Measurements from ENCODE around the gene COLEC11. TPM values are rescaled to one million over a fixed set of nuclear protein-coding genes. Genes with fewer than 3 reads are reported as not detected.

Gene COLEC11
- total and polyA plus RNA-seq, 2 experiments from 2014 or later = 1.3 to 1.5 TPM

DNA sequence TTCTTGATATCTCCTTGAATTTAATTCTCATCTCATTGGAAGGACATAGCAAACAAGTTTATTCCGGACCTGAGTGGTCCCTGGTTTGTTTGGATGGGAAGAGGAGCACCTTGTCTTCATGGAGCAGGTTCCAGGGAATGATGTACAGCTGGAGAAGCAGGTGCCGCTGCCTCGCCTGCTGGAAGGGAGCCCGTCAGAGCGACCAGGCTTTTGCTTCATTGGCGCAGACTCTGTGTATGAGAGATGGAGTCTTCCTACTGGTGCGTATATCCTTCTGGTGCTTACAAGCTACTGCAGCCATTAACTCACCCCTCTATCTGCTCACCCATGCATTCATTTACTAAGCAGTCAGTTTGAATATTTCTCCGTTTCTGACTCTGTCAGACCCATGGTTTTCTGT lies 51.5 kb downstream of the COLEC11 start:
- no peaks in the 10 kb centered on the region; the same call in 2 of the 3 replicates for H3K36me3 Mint-ChIP-seq (ENCODE audit: low read depth)
- peaks cover 5% of the 10 kb centered on the region for H3K4me1 Mint-ChIP-seq
- no peaks in the 10 kb centered on the region for H3K36me3 ChIP-seq (ENCODE audit: insufficient read depth)
- DNase-seq (ENCODE audit: low spot score) = no peak
- H3K4me1 ChIP-seq (ENCODE audit: insufficient read depth) = no peaks in the 10 kb centered on the region
- no peak overlapping the region for H3K4me2 ChIP-seq
- no peak for TF ChIP-seq CREB1 (CRISPR knock-in tag; IDR thresholded peaks at IDR 0.05; ENCODE audit: low read depth)
- TF ChIP-seq JUNB (IDR thresholded peaks at IDR 0.05; ENCODE audit: unreplicated experiment) = no peak
- no peak for TF ChIP-seq ZNF114 (CRISPR knock-in tag; IDR thresholded peaks at IDR 0.05)
- TF ChIP-seq, protein P1, sequence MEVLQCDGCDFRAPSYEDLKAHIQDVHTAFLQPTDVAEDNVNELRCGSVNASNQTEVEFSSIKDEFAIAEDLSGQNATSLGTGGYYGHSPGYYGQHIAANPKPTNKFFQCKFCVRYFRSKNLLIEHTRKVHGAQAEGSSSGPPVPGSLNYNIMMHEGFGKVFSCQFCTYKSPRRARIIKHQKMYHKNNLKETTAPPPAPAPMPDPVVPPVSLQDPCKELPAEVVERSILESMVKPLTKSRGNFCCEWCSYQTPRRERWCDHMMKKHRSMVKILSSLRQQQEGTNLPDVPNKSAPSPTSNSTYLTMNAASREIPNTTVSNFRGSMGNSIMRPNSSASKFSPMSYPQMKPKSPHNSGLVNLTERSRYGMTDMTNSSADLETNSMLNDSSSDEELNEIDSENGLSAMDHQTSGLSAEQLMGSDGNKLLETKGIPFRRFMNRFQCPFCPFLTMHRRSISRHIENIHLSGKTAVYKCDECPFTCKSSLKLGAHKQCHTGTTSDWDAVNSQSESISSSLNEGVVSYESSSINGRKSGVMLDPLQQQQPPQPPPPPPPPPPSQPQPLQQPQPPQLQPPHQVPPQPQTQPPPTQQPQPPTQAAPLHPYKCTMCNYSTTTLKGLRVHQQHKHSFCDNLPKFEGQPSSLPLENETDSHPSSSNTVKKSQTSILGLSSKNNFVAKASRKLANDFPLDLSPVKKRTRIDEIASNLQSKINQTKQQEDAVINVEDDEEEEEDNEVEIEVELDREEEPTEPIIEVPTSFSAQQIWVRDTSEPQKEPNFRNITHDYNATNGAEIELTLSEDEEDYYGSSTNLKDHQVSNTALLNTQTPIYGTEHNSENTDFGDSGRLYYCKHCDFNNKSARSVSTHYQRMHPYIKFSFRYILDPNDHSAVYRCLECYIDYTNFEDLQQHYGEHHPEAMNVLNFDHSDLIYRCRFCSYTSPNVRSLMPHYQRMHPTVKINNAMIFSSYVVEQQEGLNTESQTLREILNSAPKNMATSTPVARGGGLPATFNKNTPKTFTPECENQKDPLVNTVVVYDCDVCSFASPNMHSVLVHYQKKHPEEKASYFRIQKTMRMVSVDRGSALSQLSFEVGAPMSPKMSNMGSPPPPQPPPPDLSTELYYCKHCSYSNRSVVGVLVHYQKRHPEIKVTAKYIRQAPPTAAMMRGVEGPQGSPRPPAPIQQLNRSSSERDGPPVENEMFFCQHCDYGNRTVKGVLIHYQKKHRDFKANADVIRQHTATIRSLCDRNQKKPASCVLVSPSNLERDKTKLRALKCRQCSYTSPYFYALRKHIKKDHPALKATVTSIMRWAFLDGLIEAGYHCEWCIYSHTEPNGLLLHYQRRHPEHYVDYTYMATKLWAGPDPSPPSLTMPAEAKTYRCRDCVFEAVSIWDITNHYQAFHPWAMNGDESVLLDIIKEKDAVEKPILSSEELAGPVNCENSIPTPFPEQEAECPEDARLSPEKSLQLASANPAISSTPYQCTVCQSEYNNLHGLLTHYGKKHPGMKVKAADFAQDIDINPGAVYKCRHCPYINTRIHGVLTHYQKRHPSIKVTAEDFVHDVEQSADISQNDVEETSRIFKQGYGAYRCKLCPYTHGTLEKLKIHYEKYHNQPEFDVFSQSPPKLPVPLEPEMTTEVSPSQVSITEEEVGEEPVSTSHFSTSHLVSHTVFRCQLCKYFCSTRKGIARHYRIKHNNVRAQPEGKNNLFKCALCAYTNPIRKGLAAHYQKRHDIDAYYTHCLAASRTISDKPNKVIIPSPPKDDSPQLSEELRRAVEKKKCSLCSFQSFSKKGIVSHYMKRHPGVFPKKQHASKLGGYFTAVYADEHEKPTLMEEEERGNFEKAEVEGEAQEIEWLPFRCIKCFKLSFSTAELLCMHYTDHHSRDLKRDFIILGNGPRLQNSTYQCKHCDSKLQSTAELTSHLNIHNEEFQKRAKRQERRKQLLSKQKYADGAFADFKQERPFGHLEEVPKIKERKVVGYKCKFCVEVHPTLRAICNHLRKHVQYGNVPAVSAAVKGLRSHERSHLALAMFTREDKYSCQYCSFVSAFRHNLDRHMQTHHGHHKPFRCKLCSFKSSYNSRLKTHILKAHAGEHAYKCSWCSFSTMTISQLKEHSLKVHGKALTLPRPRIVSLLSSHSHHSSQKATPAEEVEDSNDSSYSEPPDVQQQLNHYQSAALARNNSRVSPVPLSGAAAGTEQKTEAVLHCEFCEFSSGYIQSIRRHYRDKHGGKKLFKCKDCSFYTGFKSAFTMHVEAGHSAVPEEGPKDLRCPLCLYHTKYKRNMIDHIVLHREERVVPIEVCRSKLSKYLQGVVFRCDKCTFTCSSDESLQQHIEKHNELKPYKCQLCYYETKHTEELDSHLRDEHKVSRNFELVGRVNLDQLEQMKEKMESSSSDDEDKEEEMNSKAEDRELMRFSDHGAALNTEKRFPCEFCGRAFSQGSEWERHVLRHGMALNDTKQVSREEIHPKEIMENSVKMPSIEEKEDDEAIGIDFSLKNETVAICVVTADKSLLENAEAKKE (CRISPR knock-in tag; IDR thresholded peaks at IDR 0.05) = no peak
- TF ChIP-seq EZH2 (IDR thresholded peaks at IDR 0.05; ENCODE audit: low read depth, unreplicated experiment) = no peak
- no peak for TF ChIP-seq ZNF331 (CRISPR knock-in tag; IDR thresholded peaks at IDR 0.05; ENCODE audit: low read depth)
- TF ChIP-seq, protein P2, sequence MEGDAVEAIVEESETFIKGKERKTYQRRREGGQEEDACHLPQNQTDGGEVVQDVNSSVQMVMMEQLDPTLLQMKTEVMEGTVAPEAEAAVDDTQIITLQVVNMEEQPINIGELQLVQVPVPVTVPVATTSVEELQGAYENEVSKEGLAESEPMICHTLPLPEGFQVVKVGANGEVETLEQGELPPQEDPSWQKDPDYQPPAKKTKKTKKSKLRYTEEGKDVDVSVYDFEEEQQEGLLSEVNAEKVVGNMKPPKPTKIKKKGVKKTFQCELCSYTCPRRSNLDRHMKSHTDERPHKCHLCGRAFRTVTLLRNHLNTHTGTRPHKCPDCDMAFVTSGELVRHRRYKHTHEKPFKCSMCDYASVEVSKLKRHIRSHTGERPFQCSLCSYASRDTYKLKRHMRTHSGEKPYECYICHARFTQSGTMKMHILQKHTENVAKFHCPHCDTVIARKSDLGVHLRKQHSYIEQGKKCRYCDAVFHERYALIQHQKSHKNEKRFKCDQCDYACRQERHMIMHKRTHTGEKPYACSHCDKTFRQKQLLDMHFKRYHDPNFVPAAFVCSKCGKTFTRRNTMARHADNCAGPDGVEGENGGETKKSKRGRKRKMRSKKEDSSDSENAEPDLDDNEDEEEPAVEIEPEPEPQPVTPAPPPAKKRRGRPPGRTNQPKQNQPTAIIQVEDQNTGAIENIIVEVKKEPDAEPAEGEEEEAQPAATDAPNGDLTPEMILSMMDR (conservative IDR thresholded peaks at IDR 0.05; ENCODE audit: low read depth in 2 of 2) = no peak
- TF ChIP-seq, protein P3, sequence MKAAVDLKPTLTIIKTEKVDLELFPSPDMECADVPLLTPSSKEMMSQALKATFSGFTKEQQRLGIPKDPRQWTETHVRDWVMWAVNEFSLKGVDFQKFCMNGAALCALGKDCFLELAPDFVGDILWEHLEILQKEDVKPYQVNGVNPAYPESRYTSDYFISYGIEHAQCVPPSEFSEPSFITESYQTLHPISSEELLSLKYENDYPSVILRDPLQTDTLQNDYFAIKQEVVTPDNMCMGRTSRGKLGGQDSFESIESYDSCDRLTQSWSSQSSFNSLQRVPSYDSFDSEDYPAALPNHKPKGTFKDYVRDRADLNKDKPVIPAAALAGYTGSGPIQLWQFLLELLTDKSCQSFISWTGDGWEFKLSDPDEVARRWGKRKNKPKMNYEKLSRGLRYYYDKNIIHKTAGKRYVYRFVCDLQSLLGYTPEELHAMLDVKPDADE (IDR thresholded peaks at IDR 0.05) = no peak
- no peak for TF ChIP-seq STAT1 (IDR thresholded peaks at IDR 0.05; ENCODE audit: unreplicated experiment)
- no peak for TF ChIP-seq POLR2AphosphoS5 (IDR thresholded peaks at IDR 0.05; ENCODE audit: low read depth)
- no peak for TF ChIP-seq NANOG (IDR thresholded peaks at IDR 0.05; ENCODE audit: borderline replicate concordance)
- TF ChIP-seq, protein P4, sequence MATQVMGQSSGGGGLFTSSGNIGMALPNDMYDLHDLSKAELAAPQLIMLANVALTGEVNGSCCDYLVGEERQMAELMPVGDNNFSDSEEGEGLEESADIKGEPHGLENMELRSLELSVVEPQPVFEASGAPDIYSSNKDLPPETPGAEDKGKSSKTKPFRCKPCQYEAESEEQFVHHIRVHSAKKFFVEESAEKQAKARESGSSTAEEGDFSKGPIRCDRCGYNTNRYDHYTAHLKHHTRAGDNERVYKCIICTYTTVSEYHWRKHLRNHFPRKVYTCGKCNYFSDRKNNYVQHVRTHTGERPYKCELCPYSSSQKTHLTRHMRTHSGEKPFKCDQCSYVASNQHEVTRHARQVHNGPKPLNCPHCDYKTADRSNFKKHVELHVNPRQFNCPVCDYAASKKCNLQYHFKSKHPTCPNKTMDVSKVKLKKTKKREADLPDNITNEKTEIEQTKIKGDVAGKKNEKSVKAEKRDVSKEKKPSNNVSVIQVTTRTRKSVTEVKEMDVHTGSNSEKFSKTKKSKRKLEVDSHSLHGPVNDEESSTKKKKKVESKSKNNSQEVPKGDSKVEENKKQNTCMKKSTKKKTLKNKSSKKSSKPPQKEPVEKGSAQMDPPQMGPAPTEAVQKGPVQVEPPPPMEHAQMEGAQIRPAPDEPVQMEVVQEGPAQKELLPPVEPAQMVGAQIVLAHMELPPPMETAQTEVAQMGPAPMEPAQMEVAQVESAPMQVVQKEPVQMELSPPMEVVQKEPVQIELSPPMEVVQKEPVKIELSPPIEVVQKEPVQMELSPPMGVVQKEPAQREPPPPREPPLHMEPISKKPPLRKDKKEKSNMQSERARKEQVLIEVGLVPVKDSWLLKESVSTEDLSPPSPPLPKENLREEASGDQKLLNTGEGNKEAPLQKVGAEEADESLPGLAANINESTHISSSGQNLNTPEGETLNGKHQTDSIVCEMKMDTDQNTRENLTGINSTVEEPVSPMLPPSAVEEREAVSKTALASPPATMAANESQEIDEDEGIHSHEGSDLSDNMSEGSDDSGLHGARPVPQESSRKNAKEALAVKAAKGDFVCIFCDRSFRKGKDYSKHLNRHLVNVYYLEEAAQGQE (IDR thresholded peaks at IDR 0.05; ENCODE audit: unreplicated experiment) = no peak
- no peak overlapping the region for H3K27ac Mint-ChIP-seq
- H3K27me3 ChIP-seq (ENCODE audit: insufficient read depth) = no peaks in the 10 kb centered on the region
- H3F3A ChIP-seq (replicated peaks; ENCODE audit: low read depth) = 0 out of 2 replicates have a peak, but pooled peaks cover under 1% of the 10 kb centered on the region
- no peak overlapping the region for H3K4me3 Mint-ChIP-seq
- H4K20me1 ChIP-seq (replicated peaks; ENCODE audit: insufficient read depth) = no peaks in the 10 kb centered on the region
- no peak overlapping the region for H3K27ac ChIP-seq (ENCODE audit: low read depth)
- H3K79me2 ChIP-seq (replicated peaks; ENCODE audit: insufficient read depth) = no peaks in the 10 kb centered on the region
- H3K4me3 ChIP-seq = no peak overlapping the region
- H3K9me2 ChIP-seq (ENCODE audit: insufficient read depth) = no peaks in the 10 kb centered on the region
- H2AFZ ChIP-seq = no peak overlapping the region
- peaks cover 14% of the 10 kb centered on the region for H3K27me3 Mint-ChIP-seq (ENCODE audit: insufficient read depth, low read depth, poor library complexity)
- no peak for ATAC-seq
- H3K9me3 Mint-ChIP-seq = no peaks in the 10 kb centered on the region; the same call in 2 of the 3 replicates

Measured in GM23338 (cell line).